ENCODE measurements around the gene SPTBN4. TPM values are rescaled to one million over a fixed set of nuclear protein-coding genes. Genes with fewer than 3 reads are reported as not detected.

Gene SPTBN4
- 0.28 and 0.67 TPM in 2 replicates for total RNA-seq
- polyA plus RNA-seq: 0.66 and 1.3 TPM in 2 replicates

DNA sequence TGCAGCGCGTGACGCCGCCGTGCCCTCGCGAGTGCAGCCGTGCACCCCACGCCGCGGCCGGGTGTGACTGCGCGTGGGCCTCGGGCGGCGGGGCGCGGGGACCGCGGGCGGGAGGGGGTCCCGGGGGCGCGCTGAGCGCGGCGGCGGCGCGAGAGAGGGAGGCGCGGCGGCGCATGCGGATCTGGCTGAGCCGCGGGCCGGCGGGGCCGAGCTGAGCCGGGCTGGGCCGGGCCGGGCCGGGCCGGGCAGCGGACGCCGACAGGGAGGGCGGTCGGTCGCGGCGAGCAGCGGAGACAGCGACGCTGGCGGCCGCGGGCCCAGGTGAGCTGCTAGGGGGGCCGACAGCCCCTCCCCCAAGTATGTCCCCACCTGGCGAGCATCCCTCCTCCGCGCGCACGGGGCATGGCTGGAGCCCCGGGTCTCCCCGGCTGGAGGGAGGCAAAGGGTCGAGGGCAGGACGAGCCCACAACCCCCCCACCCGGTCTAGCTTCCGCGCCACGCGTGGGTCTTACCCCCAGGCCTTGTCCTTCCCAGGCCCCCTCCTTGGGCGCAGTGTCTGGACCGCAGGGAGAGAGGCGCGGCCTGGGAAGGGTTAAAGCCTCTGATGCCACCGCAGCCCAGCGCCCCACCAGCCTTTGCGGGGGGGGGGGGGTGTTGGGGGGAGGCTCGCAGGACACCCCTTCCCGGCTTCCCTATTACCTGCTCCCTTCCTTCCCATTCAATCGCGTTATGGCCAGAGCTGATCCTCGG lies at the start of gene SPTBN4:
TSS of gene SPTBN4 (plus strand) at position 17 of the 750 bp plus-strand sequence. CDS start 5,621 bp downstream, outside the sequence.
- H3K9me2 ChIP-seq (replicated peaks; ENCODE audit: insufficient read depth): no peaks in the 10 kb centered on the region
- H3K4me2 ChIP-seq: peak within 1 kb of the TSS; percentile 79
- no peaks in the 10 kb centered on the region for H3K9me3 ChIP-seq (ENCODE audit: low read depth)
- H3K4me1 ChIP-seq (ENCODE audit: insufficient read depth): peaks cover 5% of the 10 kb centered on the region
- no peak within 1 kb of the TSS for H3K27ac ChIP-seq
- H3K79me2 ChIP-seq: peaks cover 11% of the 10 kb centered on the region
- 29% methylated on average over 19 of the region's 87 CpGs for WGBS (ENCODE audit: low lambda C conversion rate, missing lambda C conversion rate)
- H2AFZ ChIP-seq: no peak within 1 kb of the TSS
- H4K20me1 ChIP-seq (ENCODE audit: insufficient read depth, poor library complexity, severe bottlenecking): no peaks in the 10 kb centered on the region
- no peak within 1 kb of the TSS for H3K4me3 ChIP-seq
- peaks cover 9% of the 10 kb centered on the region for H3K27me3 ChIP-seq
- TF ChIP-seq, protein P1, sequence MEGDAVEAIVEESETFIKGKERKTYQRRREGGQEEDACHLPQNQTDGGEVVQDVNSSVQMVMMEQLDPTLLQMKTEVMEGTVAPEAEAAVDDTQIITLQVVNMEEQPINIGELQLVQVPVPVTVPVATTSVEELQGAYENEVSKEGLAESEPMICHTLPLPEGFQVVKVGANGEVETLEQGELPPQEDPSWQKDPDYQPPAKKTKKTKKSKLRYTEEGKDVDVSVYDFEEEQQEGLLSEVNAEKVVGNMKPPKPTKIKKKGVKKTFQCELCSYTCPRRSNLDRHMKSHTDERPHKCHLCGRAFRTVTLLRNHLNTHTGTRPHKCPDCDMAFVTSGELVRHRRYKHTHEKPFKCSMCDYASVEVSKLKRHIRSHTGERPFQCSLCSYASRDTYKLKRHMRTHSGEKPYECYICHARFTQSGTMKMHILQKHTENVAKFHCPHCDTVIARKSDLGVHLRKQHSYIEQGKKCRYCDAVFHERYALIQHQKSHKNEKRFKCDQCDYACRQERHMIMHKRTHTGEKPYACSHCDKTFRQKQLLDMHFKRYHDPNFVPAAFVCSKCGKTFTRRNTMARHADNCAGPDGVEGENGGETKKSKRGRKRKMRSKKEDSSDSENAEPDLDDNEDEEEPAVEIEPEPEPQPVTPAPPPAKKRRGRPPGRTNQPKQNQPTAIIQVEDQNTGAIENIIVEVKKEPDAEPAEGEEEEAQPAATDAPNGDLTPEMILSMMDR (IDR thresholded peaks at IDR 0.05; ENCODE audit: poor library complexity): no peak
- TF ChIP-seq EZH2 (IDR thresholded peaks at IDR 0.05; ENCODE audit: borderline replicate concordance) (no peak), EZH2phosphoT487 (IDR thresholded peaks at IDR 0.05; ENCODE audit: low read depth, severe bottlenecking, unreplicated experiment) (no peak)
- H3K36me3 ChIP-seq (replicated peaks; ENCODE audit: insufficient read depth, low read depth): no peaks in the 10 kb centered on the region
- peak; percentile 44 for DNase-seq (ENCODE audit: low spot score)

DNA sequence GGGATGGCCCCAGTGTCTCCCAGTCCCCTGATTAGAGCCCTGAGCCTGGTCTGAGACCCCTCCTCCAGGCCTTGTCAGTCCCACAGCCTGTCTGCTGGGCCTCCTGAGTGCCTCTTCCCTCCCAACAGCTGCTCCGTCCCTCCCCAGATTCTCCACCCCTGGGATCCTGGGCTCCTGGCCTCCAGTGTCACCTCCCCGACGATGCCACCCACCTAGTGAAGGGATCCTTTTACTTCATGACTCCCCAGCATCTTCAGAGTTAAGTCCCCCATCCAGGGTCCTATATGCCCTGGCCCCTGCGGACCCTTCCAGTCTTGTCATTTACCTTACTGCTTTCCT lies 49.2 kb upstream of the SPTBN4 start:
- H3K79me2 ChIP-seq: peaks cover 8% of the 10 kb centered on the region
- no peak overlapping the region for H3K4me3 ChIP-seq
- H2AFZ ChIP-seq: no peak overlapping the region
- no peaks in the 10 kb centered on the region for H3K27me3 ChIP-seq
- H3K4me1 ChIP-seq (ENCODE audit: insufficient read depth): peaks cover 24% of the 10 kb centered on the region
- H3K9me3 ChIP-seq (ENCODE audit: low read depth): no peaks in the 10 kb centered on the region
- TF ChIP-seq EZH2phosphoT487 (IDR thresholded peaks at IDR 0.05; ENCODE audit: low read depth, severe bottlenecking, unreplicated experiment) (no peak), EZH2 (IDR thresholded peaks at IDR 0.05; ENCODE audit: borderline replicate concordance) (no peak)
- TF ChIP-seq, protein P1 (IDR thresholded peaks at IDR 0.05; ENCODE audit: poor library complexity): no peak
- no peak overlapping the region for H3K4me2 ChIP-seq
- DNase-seq (ENCODE audit: low spot score): no peak
- H3K36me3 ChIP-seq (replicated peaks; ENCODE audit: insufficient read depth, low read depth): no peaks in the 10 kb centered on the region
- no peaks in the 10 kb centered on the region for H3K9me2 ChIP-seq (replicated peaks; ENCODE audit: insufficient read depth)
- no peaks in the 10 kb centered on the region for H4K20me1 ChIP-seq (ENCODE audit: insufficient read depth, poor library complexity, severe bottlenecking)
- peak overlapping the region; percentile 26 for H3K27ac ChIP-seq
- 81% methylated on average over 4 of the region's 4 CpGs for WGBS (ENCODE audit: low lambda C conversion rate, missing lambda C conversion rate)

DNA sequence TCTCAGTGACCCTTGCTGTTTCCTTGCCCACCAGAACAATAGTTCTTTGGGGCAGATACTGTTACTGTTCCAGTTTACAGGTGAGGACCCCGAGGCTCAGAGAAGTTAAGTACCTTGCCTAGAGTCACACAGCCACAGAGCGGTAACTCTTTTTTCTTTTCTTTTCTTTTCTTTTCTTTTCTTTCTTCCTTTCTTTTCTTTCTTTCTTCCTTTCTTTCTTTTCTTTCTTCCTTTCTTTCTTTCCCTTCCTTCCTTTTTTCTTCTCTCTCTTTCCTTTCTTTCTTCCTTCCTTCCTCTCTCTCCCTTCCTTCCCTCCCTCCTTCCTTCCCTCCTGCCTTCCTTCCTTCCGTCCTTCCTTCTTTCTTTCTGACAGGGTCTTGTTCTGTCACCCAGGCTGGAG lies 48.8 kb upstream of the SPTBN4 start:
- DNase-seq (ENCODE audit: low spot score): no peak
- Histone ChIP-seq H3K27me3 (no peaks in the 10 kb centered on the region), H3K4me1 (ENCODE audit: insufficient read depth) (peaks cover 24% of the 10 kb centered on the region), H3K27ac (peak overlapping the region; percentile 26), H3K9me3 (ENCODE audit: low read depth) (no peaks in the 10 kb centered on the region), H3K9me2 (replicated peaks; ENCODE audit: insufficient read depth) (no peaks in the 10 kb centered on the region), H3K4me2 (no peak overlapping the region), H4K20me1 (ENCODE audit: insufficient read depth, poor library complexity, severe bottlenecking) (no peaks in the 10 kb centered on the region), H3K36me3 (replicated peaks; ENCODE audit: insufficient read depth, low read depth) (no peaks in the 10 kb centered on the region), H3K4me3 (no peak overlapping the region), H3K79me2 (peaks cover 13% of the 10 kb centered on the region), H2AFZ (no peak overlapping the region)
- TF ChIP-seq EZH2phosphoT487 (IDR thresholded peaks at IDR 0.05; ENCODE audit: low read depth, severe bottlenecking, unreplicated experiment) (no peak), EZH2 (IDR thresholded peaks at IDR 0.05; ENCODE audit: borderline replicate concordance) (no peak)
- TF ChIP-seq, protein P1 (IDR thresholded peaks at IDR 0.05; ENCODE audit: poor library complexity): no peak
- WGBS (ENCODE audit: low lambda C conversion rate, missing lambda C conversion rate): 92% methylated on average over 3 of the region's 3 CpGs
